ENCODE results near the gene SEPTIN5. TPM values are rescaled to one million over a fixed set of nuclear protein-coding genes. Genes with fewer than 3 reads are reported as not detected.

Gene SEPTIN5
- total and polyA plus RNA-seq, 9 of the 15 experiments (the other 6 are each of a cell fraction or from before 2014, with no cell fraction given): 0.03 to 195 (median 119) TPM

DNA sequence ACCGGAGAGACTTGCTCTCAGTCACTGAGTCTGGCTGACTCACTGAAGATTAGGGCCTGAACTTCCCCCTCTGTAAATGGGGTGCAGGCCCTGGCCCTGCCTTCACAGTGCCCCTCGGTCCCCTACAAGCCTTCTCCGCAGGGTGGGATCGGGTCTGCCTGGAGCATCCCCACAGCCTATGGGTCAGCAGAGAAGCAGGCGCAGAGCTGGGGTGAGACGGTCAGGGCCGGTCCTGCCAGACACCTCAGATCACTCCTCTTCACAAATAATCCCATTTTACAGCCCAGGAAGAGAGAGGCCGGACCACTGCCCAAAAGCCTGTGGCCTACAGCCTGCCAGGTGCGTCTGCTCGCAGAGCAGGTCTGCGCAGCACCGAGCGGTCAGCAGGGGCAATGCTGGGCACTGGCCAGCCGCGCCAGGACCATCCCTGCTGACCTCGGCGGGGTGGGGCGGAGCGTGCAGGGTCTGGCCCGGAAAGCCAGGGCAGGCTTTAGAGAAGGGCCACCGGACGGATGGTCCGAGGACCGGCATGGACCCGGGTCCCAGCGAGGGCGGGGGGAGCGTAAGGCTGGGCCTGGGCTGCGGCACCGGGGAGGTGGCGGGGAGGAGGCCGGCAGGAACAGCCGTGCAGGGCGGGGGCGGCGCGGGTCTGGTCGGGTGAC is 522 bp upstream of the SEPTIN5 start (continued):
- TF ChIP-seq PCBP1 (IDR thresholded peaks at IDR 0.05; ENCODE audit: low read depth, low read length, poor library complexity, severe bottlenecking) (no peak), NCOR1 (IDR thresholded peaks at IDR 0.05) (no peak), KDM1A (IDR thresholded peaks at IDR 0.05) (no peak), FOXA3 (CRISPR knock-in tag; conservative IDR thresholded peaks at IDR 0.05 in 1 of 2, IDR thresholded peaks at IDR 0.05 in 1 of 2) (no peak), GTF2E2 (tag; IDR thresholded peaks at IDR 0.05) (no peak), POLR2A (conservative IDR thresholded peaks at IDR 0.05) (no peak), KLF13 (tag; IDR thresholded peaks at IDR 0.05; ENCODE audit: borderline replicate concordance, low read depth) (peak; percentile 31; the same call in 1 of the 2 replicates), EZH2 (IDR thresholded peaks at IDR 0.05; ENCODE audit: borderline replicate concordance, low read depth, low read length) (no peak), ZNF282 (CRISPR knock-in tag; IDR thresholded peaks at IDR 0.05) (no peak), ZNF507 (tag; conservative IDR thresholded peaks at IDR 0.05) (no peak), SRSF9 (IDR thresholded peaks at IDR 0.05; ENCODE audit: borderline replicate concordance, low read depth, low read length) (no peak), ARID1B (IDR thresholded peaks at IDR 0.05) (no peak)
- TF ChIP-seq, protein P1, sequence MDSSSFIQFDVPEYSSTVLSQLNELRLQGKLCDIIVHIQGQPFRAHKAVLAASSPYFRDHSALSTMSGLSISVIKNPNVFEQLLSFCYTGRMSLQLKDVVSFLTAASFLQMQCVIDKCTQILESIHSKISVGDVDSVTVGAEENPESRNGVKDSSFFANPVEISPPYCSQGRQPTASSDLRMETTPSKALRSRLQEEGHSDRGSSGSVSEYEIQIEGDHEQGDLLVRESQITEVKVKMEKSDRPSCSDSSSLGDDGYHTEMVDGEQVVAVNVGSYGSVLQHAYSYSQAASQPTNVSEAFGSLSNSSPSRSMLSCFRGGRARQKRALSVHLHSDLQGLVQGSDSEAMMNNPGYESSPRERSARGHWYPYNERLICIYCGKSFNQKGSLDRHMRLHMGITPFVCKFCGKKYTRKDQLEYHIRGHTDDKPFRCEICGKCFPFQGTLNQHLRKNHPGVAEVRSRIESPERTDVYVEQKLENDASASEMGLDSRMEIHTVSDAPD (CRISPR knock-in tag; IDR thresholded peaks at IDR 0.05): peak; percentile 36; the same call in 1 of the 2 replicates
- TF ChIP-seq, protein P2, sequence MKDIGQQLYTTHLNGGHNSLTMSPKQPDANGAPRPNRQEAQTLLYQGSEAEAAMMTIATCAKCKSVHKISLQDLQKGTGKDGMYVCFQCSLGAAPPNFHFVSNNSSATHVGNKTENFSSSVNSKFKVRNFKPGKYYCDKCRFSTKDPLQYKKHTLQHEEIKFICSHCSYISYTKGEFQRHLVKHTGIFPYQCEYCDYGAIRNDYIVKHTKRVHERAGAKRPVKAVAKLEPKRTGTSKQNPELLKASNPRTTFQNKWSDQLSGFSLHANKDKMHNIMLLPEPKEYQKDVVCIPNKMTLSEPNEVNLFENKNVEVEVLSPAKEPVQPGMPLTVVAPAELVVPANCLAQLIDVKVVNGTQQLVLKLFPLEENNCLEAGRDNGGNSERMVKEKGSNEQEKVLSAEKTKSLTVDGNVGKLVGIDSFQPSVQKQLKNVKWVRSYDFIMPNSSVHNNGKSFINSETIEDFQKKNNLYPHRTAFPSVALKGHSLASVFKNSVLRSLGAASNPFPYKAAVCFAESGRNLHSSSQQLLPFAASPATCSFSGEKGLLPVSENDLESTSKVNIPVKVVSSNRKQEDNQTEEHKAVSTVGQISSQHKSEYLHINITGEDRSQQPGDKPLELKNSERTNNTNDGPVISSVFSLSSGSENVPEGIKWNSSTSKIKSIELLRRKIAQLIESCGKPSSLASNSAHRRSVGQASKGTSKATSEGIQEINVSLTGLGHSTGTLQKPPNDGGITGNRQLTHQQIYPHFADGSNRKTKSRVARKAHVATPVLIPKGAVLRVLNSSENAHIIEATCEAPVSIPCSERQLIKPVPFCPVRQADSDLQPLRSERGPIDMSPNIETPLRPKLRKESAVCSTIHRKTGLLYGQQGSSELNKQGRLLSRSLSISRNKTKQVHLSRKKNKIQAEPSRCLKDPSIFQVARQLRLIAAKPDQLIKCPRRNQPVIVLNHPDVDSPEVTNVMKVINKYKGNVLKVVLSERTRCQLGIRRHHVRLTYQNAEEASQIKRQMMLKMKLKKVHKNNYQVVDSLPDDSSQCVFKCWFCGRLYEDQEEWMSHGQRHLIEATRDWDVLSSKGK (CRISPR knock-in tag; IDR thresholded peaks at IDR 0.05): no peak
- TF ChIP-seq, protein P3, sequence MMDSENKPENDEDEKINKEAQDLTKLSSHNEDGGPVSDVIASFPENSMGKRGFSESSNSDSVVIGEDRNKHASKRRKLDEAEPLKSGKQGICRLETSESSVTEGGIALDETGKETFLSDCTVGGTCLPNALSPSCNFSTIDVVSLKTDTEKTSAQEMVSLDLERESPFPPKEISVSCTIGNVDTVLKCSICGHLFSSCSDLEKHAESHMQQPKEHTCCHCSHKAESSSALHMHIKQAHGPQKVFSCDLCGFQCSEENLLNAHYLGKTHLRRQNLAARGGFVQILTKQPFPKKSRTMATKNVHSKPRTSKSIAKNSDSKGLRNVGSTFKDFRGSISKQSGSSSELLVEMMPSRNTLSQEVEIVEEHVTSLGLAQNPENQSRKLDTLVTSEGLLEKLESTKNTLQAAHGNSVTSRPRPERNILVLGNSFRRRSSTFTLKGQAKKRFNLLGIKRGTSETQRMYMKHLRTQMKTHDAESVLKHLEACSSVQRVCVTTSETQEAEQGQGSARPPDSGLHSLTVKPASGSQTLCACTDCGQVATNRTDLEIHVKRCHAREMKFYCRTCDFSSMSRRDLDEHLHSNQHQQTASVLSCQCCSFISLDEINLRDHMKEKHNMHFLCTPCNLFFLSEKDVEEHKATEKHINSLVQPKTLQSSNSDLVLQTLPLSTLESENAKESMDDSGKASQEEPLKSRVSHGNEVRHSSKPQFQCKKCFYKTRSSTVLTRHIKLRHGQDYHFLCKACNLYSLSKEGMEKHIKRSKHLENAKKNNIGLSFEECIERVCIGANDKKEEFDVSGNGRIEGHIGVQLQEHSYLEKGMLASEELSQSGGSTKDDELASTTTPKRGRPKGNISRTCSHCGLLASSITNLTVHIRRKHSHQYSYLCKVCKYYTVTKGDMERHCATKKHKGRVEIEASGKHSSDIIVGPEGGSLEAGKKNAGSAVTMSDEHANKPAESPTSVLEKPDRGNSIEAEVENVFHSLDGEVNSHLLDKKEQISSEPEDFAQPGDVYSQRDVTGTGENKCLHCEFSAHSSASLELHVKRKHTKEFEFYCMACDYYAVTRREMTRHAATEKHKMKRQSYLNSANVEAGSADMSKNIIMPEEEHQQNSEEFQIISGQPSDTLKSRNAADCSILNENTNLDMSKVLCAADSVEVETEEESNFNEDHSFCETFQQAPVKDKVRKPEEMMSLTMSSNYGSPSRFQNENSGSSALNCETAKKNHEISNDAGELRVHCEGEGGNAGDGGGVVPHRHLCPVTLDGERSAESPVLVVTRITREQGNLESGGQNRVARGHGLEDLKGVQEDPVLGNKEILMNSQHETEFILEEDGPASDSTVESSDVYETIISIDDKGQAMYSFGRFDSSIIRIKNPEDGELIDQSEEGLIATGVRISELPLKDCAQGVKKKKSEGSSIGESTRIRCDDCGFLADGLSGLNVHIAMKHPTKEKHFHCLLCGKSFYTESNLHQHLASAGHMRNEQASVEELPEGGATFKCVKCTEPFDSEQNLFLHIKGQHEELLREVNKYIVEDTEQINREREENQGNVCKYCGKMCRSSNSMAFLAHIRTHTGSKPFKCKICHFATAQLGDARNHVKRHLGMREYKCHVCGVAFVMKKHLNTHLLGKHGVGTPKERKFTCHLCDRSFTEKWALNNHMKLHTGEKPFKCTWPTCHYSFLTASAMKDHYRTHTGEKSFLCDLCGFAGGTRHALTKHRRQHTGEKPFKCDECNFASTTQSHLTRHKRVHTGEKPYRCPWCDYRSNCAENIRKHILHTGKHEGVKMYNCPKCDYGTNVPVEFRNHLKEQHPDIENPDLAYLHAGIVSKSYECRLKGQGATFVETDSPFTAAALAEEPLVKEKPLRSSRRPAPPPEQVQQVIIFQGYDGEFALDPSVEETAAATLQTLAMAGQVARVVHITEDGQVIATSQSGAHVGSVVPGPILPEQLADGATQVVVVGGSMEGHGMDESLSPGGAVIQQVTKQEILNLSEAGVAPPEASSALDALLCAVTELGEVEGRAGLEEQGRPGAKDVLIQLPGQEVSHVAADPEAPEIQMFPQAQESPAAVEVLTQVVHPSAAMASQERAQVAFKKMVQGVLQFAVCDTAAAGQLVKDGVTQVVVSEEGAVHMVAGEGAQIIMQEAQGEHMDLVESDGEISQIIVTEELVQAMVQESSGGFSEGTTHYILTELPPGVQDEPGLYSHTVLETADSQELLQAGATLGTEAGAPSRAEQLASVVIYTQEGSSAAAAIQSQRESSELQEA (IDR thresholded peaks at IDR 0.05; ENCODE audit: low read depth): no peak
